Hepatocyte (in vitro differentiated cells): ENCODE results near the gene ADORA1.

Experiments used
- EZH2 ChIP-seq: fragments of 200-600 bp; sonication (generic); IDR thresholded peaks from 2 replicates; pipeline ENCODE4 v1.6.1; 2016; ENCODE audit warnings: antibody characterized with exemption, mild to moderate bottlenecking, borderline replicate concordance
- EZH2phosphoT487 ChIP-seq: fragments of 200-600 bp; sonication (generic); IDR thresholded peaks from one replicate; pipeline ENCODE4 v1.6.1; 2018; ENCODE audit warnings: antibody characterized with exemption, mild to moderate bottlenecking, low read depth, moderate library complexity; ENCODE audit not compliant: unreplicated experiment, severe bottlenecking
- TF ChIP-seq, protein P1 (sequence below): fragments of 200-600 bp; sonication (generic); IDR thresholded peaks from 2 replicates; pipeline ENCODE4 v1.5.1; 2016; ENCODE audit warnings: antibody characterized with exemption, mild to moderate bottlenecking; ENCODE audit not compliant: poor library complexity

DNA sequence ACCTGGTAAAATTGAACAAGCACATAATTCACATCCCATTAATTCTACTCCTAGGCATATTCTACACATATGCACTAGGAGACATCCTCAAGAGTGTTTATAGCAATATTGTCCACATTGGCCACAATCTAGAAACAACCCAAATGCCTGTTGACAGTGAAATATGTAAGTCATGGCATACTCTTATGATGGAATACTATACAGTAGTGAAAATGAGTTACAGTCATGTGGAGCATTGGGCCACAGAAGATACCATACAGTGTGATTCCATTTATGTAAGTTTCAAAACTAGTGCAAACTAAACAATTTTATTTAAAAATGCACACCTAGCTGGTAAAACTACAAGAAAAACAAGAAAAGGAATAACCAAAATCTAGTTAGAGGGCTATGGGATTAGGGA, 82.8 kb downstream of the ADORA1 start:
- TF ChIP-seq, protein P1, sequence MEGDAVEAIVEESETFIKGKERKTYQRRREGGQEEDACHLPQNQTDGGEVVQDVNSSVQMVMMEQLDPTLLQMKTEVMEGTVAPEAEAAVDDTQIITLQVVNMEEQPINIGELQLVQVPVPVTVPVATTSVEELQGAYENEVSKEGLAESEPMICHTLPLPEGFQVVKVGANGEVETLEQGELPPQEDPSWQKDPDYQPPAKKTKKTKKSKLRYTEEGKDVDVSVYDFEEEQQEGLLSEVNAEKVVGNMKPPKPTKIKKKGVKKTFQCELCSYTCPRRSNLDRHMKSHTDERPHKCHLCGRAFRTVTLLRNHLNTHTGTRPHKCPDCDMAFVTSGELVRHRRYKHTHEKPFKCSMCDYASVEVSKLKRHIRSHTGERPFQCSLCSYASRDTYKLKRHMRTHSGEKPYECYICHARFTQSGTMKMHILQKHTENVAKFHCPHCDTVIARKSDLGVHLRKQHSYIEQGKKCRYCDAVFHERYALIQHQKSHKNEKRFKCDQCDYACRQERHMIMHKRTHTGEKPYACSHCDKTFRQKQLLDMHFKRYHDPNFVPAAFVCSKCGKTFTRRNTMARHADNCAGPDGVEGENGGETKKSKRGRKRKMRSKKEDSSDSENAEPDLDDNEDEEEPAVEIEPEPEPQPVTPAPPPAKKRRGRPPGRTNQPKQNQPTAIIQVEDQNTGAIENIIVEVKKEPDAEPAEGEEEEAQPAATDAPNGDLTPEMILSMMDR, result no peak
- TF ChIP-seq EZH2 (no peak), EZH2phosphoT487 (no peak)
